ENCODE data around the gene INHBC.
"Not testable (repeated sequence)": the region's sequence is repeated elsewhere in the genome, so short reads cannot be mapped to it uniquely, and the experiment has no call there.

The INHBC gene

GRCh38 chr12:57485695-57486094 is 51.1 kb downstream of the INHBC start:
- DNase-seq = no peak

GRCh38 chr12:57487055-57487596 is 52.5 kb downstream of the INHBC start:
- no peak for DNase-seq

GRCh38 chr12:57487597-57488401 is 53.2 kb downstream of the INHBC start, which contains the start of gene MARS1:
TSS of gene MARS1 (plus strand) at chr12:57488068. CDS start at chr12:57488091, 23 bp downstream.
- peak; percentile 34 to 97 (median 89) for DNase-seq

DNA sequence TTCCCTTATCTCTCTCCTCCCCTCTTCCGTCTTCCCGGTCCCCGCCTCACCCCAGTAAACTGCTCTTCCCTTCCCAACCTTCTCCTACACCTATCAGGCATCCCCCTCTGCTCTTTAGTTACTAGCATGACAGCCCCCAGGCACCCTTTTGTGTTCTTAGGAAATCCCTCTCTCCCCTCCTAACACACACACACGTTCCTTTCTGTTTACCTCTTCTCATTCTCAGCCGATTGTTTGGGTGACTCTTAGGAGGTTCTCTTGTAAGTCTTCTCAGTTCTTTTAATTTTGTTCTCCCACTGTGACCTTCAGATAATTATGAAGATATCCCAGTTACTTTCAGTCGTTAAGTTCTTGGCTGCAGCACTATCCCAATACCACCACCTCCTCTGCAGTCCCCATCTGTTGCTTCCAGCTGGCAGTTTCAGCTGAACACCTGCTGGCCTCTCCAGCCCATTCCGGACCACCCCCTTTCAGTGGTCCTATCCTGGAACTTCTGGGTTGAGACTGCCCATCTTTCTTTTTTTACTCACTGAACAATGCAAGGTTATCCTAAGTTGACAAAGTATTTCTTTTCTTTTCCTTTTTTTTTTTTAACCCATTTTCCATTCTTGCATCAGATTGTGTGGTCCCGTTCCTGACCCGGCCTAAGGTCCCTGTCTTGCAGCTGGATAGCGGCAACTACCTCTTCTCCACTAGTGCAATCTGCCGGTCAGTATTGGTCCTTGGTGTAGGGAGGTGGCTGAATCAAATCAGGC is 54.0 kb downstream of the INHBC start:
- DNase-seq = no peak

DNA sequence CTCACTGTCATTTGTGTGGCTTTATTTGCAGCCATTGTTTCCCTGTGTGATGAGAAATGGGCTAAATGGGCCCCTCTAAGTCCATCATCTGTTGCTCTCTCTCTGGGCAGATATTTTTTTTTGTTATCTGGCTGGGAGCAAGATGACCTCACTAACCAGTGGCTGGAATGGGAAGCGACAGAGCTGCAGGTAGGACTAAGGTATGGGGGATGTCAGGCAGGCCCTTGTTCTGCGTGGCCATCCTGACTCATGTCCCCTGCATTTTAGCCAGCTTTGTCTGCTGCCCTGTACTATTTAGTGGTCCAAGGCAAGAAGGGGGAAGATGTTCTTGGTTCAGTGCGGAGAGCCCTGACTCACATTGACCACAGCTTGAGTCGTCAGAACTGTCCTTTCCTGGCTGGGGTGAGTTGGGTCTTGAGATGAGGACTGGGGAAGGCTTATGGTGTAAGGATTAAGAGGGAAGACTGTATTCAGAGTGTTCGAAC is 54.6 kb downstream of the INHBC start:
- no peak for DNase-seq

DNA sequence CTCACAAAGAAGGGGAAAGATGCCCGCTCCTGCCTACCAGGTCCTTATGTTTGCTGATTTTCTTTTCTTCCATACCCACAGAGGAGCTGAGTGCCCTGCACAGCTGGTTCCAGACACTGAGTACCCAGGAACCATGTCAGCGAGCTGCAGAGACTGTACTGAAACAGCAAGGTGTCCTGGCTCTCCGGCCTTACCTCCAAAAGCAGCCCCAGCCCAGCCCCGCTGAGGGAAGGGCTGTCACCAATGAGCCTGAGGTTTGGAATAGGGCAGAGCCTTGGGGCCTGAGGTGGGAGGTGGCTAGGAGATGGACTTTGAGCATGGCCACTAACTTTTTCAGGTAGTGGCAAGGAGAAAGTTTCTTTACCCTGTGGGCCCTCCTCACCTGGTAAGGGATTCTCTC is 55.5 kb downstream of the INHBC start:
- no peak for DNase-seq

DNA sequence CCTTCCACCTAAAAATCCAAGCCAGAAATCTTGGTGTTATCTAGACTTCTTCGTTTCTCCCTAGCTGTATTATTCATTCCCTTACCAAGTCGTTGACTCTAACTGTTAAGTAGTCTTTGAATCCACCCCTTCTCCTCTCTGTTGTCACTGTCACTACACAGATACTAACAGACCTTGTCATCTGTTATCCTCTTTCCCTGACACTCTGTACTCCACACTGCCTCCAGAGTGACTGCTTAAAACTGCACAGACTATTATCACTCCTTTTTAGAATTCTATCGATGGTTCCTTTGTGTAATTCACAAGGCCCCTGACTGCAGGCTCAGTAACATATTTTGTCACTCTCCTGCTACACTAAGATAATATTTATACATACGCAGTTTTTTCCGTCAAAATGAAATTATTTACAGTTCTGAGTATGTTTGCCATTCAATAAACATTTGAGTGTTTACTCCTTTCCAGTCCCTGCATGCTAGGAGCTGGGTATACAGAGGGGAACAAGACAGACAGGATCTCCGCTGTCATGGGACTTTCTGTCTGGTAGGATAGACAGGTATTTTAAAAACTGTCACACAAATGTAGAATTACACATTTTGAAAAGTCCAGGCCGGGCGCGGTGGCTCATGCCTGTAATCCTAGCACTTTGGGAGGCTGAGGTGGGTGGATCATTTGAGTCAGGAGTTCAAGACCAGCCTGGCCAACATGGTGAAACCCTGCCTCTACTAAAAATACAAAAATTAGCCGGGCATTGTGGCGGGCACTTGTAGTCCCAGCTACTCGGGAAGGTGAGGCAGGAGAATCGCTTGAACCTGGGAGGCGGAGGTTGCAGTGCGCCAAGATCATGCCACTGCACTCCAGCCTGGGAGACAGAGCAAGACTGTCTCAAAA is 57.1 kb downstream of the INHBC start:
- DNase-seq = no peak

- DNase-seq = not testable (repeated sequence)
Measured at GRCh38 chr12:57495051-57495701, 60.6 kb downstream of the INHBC start.

DNA sequence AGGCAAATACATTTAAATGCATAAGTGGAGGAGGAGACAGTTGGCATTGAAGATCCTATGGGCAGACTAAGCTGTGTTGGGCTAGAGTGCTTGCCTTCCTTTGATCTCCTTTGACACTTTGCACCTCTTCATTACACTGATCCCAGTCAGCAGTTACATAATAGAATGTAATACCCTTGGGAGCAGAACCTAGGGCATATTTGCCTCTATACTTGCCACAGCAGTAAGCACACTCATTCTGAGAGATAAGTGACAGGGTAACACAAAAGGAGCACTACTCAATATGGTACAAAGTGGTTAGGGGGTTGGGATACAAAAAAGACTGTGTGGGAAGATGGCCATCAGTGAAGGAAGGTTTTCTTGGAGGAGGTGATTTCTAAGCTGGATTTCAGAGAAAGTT is 62.2 kb downstream of the INHBC start:
- no peak for DNase-seq

DNA sequence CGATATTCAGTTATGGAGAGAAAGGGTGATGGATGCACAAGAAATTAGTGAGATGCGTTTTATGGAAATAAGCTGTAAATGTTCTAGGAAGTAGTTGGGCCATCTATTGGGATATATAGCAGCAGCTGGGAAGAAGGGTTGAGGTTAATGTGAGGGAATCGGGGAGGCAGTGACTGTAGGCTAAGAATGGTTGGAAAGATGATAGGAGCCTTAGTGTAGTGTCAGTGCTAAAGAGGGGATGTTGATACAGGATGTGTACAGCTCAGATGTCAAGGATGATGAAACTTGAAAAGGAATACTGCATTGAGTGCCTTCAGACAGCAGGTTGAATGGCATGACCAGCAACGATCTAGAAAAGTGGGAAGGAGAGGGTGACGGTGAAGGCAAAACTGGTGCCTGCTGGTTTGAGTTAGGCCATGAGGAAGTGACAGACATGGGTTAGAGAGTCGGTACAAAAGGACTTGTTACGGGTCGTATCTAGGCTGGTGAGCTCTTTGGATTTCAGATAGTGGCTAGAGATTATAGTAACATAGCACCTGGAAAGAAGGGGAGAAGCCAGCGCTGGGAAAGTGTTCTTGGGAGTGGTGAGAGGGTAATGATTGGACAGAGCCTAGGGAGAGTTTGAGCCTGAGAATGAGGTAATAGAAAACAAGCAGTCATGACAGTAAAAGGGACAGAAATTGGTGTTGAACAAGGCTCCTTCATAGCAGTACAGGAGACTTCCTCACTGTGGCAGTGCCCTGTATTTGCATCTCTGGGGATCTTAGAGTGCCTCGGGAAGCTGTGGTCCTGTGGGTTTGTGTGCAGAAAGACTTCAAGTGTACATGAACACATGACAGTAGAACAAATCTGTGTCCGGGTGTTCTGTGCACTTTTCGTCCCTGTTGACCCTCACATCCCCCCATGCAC is 62.9 kb downstream of the INHBC start:
- DNase-seq = no peak

GRCh38 chr12:57498132-57498502 is 63.5 kb downstream of the INHBC start:
- no peak for DNase-seq

DNA sequence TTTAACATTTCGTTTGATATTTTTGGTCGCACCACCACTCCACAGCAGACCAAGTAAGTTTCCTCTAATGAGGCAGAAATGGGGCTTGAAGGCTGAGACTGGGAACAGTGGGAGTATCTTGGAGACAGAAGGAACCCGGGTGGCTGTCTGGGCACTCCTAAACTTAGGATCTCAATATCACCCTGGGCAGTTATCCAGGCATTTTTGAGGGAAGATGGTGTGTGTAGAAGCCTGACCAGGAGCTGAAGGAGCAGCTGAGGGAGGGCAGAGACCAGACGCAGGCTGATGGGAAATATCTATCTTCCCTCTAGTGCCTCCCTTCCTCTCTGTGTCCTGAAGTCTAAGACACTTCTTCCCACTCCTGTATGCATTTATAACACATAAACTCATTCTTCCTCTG is 64.0 kb downstream of the INHBC start:
- no peak for DNase-seq

DNA sequence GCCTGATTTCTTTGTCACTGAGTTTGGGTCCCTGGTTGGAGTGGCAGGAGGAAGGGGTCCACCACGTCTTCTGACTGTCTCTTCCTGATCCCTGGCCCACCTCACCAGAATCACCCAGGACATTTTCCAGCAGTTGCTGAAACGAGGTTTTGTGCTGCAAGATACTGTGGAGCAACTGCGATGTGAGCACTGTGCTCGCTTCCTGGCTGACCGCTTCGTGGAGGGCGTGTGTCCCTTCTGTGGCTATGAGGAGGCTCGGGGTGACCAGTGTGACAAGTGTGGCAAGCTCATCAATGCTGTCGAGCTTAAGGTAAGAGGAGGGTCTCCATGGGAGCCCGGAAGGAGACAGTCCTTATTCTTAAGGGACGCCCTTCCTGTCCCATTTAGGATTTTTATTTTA is 65.6 kb downstream of the INHBC start:
- DNase-seq = no peak

Measured in hypothalamus (tissue), 51 donors.